Calu3 (cell line): ENCODE results near the gene METTL9. TPM values are rescaled to one million over a fixed set of nuclear protein-coding genes. Genes with fewer than 3 reads are reported as not detected.

Experiments
- BruUV-seq: library from RNA; stranded (reverse); fragments of 400-500 nt; replicated peaks from 2 replicates; lab custom pipeline; 2021; lab: Mats Ljungman, UMichigan
- CTCF ChIA-PET: fragments of 300-600 bp; sonication (Branson Sonifier 250); formaldehyde crosslinking; loops from one replicate; lab custom pipeline; 2022; ENCODE audit warnings: antibody characterized with exemption; lab: Charles Lee
- DNase-seq: peaks from one replicate; pipeline ENCODE4 v3.0.0; 2022
- H3K27ac Mint-ChIP-seq: one replicate; pipeline ENCODE4 v1.8.0; 2022; ENCODE audit warnings: mixed read lengths; ENCODE audit not compliant: unreplicated experiment
- H3K27me3 Mint-ChIP-seq: one replicate; pipeline ENCODE4 v1.8.0; 2022; ENCODE audit warnings: mixed read lengths; ENCODE audit not compliant: unreplicated experiment
- H3K36me3 Mint-ChIP-seq: one replicate; pipeline ENCODE4 v1.8.0; 2022; ENCODE audit warnings: mild to moderate bottlenecking, moderate library complexity, mixed read lengths; ENCODE audit not compliant: insufficient read depth, unreplicated experiment
- H3K4me1 Mint-ChIP-seq: one replicate; pipeline ENCODE4 v1.8.0; 2022; ENCODE audit warnings: mild to moderate bottlenecking, low read depth, mixed read lengths; ENCODE audit not compliant: unreplicated experiment
- H3K4me3 Mint-ChIP-seq: one replicate; pipeline ENCODE4 v1.8.0; 2022; ENCODE audit warnings: mild to moderate bottlenecking, low read depth, moderate library complexity, mixed read lengths; ENCODE audit not compliant: unreplicated experiment
- H3K9me3 Mint-ChIP-seq: one replicate; pipeline ENCODE4 v1.8.0; 2022; ENCODE audit warnings: low read depth, mixed read lengths; ENCODE audit not compliant: unreplicated experiment
- intact Hi-C: fragments of 100-400 bp; cut with micrococcal nuclease; formaldehyde crosslinking; loops from one replicate; pipeline ENCODE4 v1.10.0; 2022; ENCODE audit not compliant: unreplicated experiment
- total RNA-seq: library from RNA; stranded (reverse); gene quantifications from 2 replicates; pipeline ENCODE4 v1.2.3, GENCODE V29; 2022
- TF ChIP-seq, protein P1 (sequence below): fragments of 200-600 bp; IDR thresholded peaks from one replicate; pipeline ENCODE4 v1.8.0; 2022; ENCODE audit warnings: antibody characterized with exemption; ENCODE audit not compliant: unreplicated experiment

The METTL9 gene
- total RNA-seq, 1 experiment from 2014 or later = 109 TPM

GRCh38 chr16:21639493-21639892 is 40.1 kb downstream of the METTL9 start:
- Mint-ChIP-seq H3K4me1 (peaks cover 24% of the 10 kb centered on the region), H3K27me3 (no peaks in the 10 kb centered on the region), H3K27ac (no peak overlapping the region), H3K9me3 (no peaks in the 10 kb centered on the region), H3K4me3 (no peak overlapping the region), H3K36me3 (peaks cover 14% of the 10 kb centered on the region)
- intact Hi-C loops = no loop called here
- DNase-seq = no peak
- no TSS peak for BruUV-seq
- TF ChIP-seq, protein P1, sequence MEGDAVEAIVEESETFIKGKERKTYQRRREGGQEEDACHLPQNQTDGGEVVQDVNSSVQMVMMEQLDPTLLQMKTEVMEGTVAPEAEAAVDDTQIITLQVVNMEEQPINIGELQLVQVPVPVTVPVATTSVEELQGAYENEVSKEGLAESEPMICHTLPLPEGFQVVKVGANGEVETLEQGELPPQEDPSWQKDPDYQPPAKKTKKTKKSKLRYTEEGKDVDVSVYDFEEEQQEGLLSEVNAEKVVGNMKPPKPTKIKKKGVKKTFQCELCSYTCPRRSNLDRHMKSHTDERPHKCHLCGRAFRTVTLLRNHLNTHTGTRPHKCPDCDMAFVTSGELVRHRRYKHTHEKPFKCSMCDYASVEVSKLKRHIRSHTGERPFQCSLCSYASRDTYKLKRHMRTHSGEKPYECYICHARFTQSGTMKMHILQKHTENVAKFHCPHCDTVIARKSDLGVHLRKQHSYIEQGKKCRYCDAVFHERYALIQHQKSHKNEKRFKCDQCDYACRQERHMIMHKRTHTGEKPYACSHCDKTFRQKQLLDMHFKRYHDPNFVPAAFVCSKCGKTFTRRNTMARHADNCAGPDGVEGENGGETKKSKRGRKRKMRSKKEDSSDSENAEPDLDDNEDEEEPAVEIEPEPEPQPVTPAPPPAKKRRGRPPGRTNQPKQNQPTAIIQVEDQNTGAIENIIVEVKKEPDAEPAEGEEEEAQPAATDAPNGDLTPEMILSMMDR = no peak
- CTCF ChIA-PET = interaction anchor here (0.5 to 1.0 kb wide), 2 partner anchors 32 to 55 kb away, joined by 3 read pairs; no protein-coding TSS in a partner anchor

DNA sequence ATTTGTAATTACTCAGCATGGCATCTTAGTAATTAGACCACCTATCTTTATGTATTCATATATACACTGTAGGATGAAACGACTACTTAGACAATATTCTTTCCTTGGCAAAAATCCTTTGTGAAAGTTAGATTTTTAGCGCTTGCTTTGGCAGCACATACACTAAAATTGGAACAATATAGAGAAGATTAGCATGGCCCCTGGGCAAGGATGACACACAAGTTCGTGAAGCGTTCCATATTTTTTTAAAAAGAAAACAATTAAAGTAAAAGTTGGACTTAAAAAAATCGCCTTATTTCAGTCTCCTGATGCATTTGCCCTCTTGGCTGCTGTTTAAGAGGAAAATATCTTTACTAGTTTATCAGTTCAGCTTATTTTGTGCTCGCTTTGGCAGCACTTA is 42.5 kb downstream of the METTL9 start:
- H3K4me1 Mint-ChIP-seq = peaks cover 14% of the 10 kb centered on the region
- intact Hi-C loops = loop anchor here (5.0 kb wide), 1 partner anchor 40 kb away; no protein-coding TSS in a partner anchor
- H3K36me3 Mint-ChIP-seq = peaks cover 4% of the 10 kb centered on the region
- DNase-seq = no peak
- BruUV-seq = no TSS peak
- no peaks in the 10 kb centered on the region for H3K9me3 Mint-ChIP-seq
- CTCF ChIA-PET = no interaction called here
- H3K27ac Mint-ChIP-seq = no peak overlapping the region
- TF ChIP-seq, protein P1 = no peak
- no peak overlapping the region for H3K4me3 Mint-ChIP-seq
- no peaks in the 10 kb centered on the region for H3K27me3 Mint-ChIP-seq

DNA sequence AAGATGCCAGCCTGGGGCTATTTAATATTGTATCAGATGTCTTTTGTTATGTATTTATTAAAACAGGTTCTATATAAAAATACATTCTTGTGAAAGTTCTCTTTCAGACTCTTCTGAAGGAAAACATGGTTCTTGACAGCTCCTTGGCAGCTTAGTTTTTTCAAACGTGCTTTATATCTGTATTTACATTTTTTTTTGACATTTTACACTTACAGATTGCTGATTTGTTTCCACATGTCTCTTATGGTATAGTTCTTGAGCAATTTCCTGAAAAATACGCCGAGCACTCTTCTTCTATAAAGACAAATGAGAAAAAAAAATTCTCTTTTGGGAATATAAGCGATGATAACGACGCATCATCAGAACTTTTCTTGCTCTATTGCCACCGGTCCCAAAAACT is 43.5 kb downstream of the METTL9 start:
- no peak for DNase-seq
- no TSS peak for BruUV-seq
- no peak overlapping the region for H3K27ac Mint-ChIP-seq
- H3K4me1 Mint-ChIP-seq = peaks cover 14% of the 10 kb centered on the region
- TF ChIP-seq, protein P1 = no peak
- no peaks in the 10 kb centered on the region for H3K27me3 Mint-ChIP-seq
- H3K36me3 Mint-ChIP-seq = peaks cover 4% of the 10 kb centered on the region
- H3K4me3 Mint-ChIP-seq = no peak overlapping the region
- CTCF ChIA-PET = no interaction called here
- intact Hi-C loops = loop anchor here (5.0 kb wide), 1 partner anchor 41 kb away; no protein-coding TSS in a partner anchor
- no peaks in the 10 kb centered on the region for H3K9me3 Mint-ChIP-seq

- TF ChIP-seq, protein P1 = no peak
- intact Hi-C loops = loop anchor here (5.0 kb wide), 1 partner anchor 41 kb away; no protein-coding TSS in a partner anchor
- H3K27me3 Mint-ChIP-seq = no peaks in the 10 kb centered on the region
- CTCF ChIA-PET = interaction anchor here (0.6 kb wide), 1 partner anchor 51 kb away, joined by 3 read pairs; no protein-coding TSS in a partner anchor
- no peak overlapping the region for H3K4me3 Mint-ChIP-seq
- BruUV-seq = no TSS peak
- H3K27ac Mint-ChIP-seq = no peak overlapping the region
- H3K9me3 Mint-ChIP-seq = no peaks in the 10 kb centered on the region
- DNase-seq = no peak
- no peaks in the 10 kb centered on the region for H3K36me3 Mint-ChIP-seq
- H3K4me1 Mint-ChIP-seq = peaks cover 4% of the 10 kb centered on the region
These were observed 44.4 kb downstream of the METTL9 start for GRCh38 chr16:21643785-21644184.
